ENCODE data around the gene PKN1.

GRCh38 chr19:14402332-14403144, 30.6 kb upstream of the PKN1 start:
- TF ChIP-seq CTCF (IDR thresholded peaks at IDR 0.05) (no peak), EZH2 (IDR thresholded peaks at IDR 0.05; ENCODE audit: borderline replicate concordance, insufficient read depth, low read depth, low read length, poor library complexity, severe bottlenecking) (no peak)

Data from B cell (primary cell).